Hippocampal formation (tissue), 2 donors: ENCODE data around the gene GPR150.

Source experiments
- DNase-seq, 2 donors: peaks; one replicate each; lab custom pipeline; 2025; lab: John Stamatoyannopoulos, UW

Gene GPR150

GRCh38 chr5:95620030-95620869, at the start of gene GPR150:
Gene GPR150, plus strand, starts transcription at chr5:95620087. Its CDS starts 189 bp downstream, at chr5:95620276.
- peak in 1 of 2 donors; percentile 17 for DNase-seq

GRCh38 chr5:95572016-95572415, 47.9 kb upstream of the GPR150 start:
- DNase-seq = no peak

- DNase-seq = peak in 1 of 2 donors; percentile 5
These were observed 38.3 kb upstream of the GPR150 start for GRCh38 chr5:95581576-95581975.

- DNase-seq = no peak
These were observed 35.9 kb upstream of the GPR150 start for GRCh38 chr5:95583992-95584391.

GRCh38 chr5:95590880-95591279, 29.0 kb upstream of the GPR150 start:
- DNase-seq = no peak

GRCh38 chr5:95591490-95591901, 28.4 kb upstream of the GPR150 start:
- no peak for DNase-seq

DNA sequence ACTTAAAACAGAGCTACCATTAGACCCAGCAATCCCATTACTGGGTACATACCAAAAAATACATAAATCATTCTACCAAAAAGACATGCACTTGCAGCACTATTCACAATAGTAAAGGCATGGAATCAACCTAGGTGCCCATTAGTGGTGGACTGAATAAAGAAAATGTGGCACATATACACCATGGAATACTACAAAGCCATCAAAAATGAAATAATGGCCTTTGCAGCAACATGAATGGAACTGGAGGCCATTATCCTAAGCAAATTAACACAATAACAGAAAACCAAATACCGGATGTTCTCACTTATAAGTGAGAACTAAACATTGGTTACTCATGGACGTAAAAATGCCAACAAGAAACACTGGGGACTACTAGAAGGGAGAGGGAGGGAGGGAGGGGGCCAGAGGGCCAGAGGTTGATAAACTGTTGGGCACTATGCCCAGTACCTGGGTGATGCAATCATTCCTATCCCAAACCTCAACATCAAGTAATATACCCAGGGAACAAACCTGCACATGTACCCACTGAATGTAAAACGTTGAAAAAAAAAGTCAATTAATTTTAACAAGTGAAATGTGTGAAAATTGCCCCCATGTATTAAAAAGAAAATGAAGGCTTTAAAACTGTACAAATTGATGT, 24.5 kb upstream of the GPR150 start:
- DNase-seq = no peak

- DNase-seq = no peak
These were observed 20.6 kb upstream of the GPR150 start for GRCh38 chr5:95599252-95599651.

DNA sequence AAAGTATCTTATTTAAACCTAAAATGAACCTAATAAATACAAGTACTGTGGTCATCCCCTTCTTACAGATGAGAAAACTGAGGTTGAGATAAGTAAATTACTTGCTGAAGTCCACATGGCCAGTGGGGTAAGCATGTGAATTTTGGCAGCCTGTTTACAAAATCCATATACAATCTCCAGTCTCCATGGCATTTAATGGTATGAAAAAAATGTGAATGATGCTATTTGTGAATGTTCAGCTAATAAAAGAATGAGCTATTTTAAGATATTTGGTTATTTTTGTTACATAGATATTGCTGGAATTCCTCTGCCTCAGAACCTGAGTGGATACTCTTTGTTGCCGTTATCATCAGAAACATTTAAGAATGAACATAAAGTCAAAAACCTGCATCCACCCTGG, 19.3 kb upstream of the GPR150 start:
- no peak for DNase-seq

DNA sequence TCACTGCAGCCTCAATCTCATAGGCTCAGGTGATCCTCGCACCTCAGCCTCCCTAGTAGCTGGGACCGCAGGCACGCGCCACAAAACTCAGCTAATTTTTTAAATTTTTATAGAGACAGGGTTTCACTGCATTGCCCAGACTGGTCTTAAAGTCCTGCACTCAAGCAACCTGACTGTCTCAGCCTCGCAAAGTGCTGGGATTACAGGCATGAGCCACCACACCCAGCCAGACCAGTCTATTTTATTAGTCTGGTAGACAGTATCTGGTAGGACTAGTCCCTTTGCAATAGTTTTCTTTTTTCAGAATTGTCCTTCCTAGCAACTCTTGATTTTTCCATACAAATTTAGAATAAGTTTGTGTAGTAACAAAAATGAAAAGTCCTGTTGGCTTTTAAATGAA, 14.1 kb upstream of the GPR150 start:
- DNase-seq = no peak

- no peak for DNase-seq
These were observed 13.5 kb upstream of the GPR150 start for GRCh38 chr5:95606419-95606818.

DNA sequence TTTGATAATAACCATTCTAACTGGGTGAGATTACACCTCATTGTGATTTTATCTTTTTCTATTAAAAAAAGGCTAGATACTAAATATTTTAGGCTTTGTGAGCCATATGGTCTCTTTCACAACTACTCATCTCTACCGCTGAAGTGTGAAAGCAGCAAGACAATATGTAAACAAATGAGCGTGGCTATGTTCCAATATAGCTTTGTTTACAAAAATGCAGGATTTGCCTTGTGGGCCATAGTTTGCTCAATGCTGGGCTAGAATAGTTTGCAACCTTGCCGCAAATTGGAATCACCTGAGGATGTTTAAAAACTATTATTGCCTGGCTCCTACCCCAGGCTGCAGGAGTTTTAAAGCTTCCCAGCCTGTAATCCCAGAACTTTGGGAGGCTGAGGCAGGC, 10.2 kb upstream of the GPR150 start:
- DNase-seq = no peak

- DNase-seq = no peak
These were observed 9.3 kb upstream of the GPR150 start for GRCh38 chr5:95610546-95610945.

DNA sequence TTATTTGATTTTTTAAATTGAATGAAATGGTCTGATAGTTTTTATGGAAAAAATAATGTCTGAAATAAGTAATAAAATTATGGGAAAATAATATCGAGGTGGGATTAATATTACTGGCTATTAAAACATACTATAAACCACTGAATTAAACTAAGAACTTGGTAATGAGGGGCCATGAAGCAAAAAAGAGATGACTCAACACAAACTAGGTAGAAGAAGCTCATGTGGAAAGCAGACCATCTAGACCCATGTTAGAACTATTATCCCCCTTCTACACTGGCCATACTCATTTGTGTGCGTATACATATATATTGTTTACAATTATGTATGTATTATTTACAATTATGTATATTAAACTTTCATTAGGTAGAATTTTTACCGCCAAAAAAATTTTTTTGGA, 8.5 kb upstream of the GPR150 start:
- DNase-seq = no peak

GRCh38 chr5:95613514-95613913, 6.4 kb upstream of the GPR150 start:
- no peak for DNase-seq

GRCh38 chr5:95615164-95615467, 4.8 kb upstream of the GPR150 start:
- no peak for DNase-seq

- DNase-seq = no peak
These were observed 2.8 kb upstream of the GPR150 start for GRCh38 chr5:95617057-95617456.

DNA sequence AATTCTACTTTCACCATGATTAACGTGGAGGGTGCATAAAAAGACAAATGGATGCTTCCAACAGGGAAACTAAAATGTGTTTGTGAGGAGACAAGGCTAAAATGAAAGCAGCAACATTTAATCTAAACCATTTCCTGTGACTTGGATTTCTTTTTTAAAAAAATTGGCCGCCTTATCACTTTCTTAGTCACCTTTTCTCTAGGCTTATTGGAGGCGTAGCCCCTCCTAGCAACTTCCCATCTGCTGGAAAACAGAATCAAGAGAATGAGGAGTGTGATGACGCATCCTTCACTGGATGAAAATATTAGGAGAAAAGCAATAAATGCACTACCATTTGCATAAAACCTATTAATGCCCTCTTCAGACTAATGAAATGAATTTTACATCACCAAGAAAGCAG, 791 bp upstream of the GPR150 start:
- DNase-seq = no peak

DNA sequence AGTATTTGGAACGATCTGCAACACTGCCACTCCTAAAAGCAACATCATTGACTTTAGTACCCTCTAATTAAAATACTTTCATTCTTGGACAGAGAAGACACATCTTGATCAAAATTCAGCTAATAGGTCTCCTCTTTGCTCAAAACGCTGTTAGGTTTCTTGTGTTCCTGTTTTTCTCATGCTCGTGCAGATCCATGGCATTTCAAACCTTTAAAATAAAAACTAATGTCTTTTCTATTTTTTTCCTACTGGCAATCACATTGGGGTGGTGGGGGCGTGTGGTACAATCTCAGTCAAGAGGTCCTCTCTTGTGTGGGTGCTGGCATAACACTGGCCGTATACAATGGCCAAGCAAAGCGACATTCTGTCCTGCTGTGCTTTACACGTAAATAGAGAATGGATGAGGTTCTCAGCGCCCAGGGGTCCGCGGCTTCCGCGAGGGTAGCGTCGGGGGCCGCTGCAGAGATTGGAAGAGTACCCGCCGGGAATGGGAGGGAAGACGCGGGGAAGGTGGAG, 315 bp upstream of the GPR150 start:
- DNase-seq = no peak

- no peak for DNase-seq
These were observed 1.3 kb downstream of the GPR150 start for GRCh38 chr5:95620870-95621838.

DNA sequence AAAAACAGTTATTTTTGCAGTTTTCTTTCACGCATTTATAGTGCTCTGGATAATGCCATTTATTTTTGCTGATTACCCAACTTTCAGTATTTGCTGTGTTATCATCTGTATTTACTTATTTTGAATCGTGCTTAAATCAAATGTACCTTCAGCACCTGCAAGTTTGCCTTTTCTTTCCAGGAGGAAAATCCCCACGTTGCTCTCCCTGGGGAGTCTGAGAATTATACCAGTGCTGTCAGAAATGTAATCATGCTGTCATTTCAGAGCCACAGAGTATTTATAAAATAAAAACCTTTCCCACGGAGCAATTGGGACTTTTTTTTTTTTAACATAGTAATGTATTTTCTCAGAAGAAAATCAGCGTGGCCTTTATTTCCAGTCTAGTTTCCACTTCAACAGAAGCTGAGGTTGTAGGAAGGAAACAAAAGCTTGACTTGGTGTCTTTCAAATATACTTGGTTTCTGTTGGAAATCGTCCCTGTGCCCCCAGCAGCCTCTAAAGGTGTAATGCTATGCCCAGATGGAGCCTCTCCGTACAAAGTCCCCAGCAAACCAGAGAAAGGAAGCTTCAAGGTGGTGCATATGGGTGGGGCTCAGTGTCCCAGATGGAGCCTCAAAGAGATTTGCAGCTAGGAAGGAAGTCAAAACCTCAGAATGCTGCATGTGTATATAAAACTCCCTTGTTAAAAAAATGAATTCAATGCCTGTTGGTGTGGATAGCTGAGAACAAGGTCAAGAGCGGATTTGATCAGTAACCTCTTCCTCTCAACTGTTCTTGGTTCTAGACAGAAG, 2.1 kb downstream of the GPR150 start:
- no peak for DNase-seq
